MM.1S (cell line): ENCODE data around the gene ATXN1.
"Not testable (repeated sequence)": the region's sequence is repeated elsewhere in the genome, so short reads cannot be mapped to it uniquely, and the experiment has no call there.

ENCODE experiments used
- DNase-seq: peaks from one replicate; pipeline ENCODE4 v3.0.0-alpha.2; 2015
- H2AFZ ChIP-seq: fragments of 300-600 bp; sonication (generic); 2 replicates; pipeline ENCODE4 v1.6.0; 2016; ENCODE audit warnings: antibody characterized with exemption, low read length
- H3F3A ChIP-seq: fragments of 300-600 bp; sonication (generic); 2 replicates; pipeline ENCODE4 v1.6.1; 2016; ENCODE audit warnings: mild to moderate bottlenecking, antibody characterized with exemption, low read length, moderate library complexity, mixed read lengths; ENCODE audit not compliant: insufficient read depth
- H3K27ac ChIP-seq: fragments of 300-600 bp; sonication (generic); 2 replicates; pipeline ENCODE4 v1.5.1; 2016; ENCODE audit warnings: mild to moderate bottlenecking, low read length
- H3K27me3 ChIP-seq: fragments of 300-600 bp; sonication (generic); replicated peaks from 2 replicates; pipeline ENCODE4 v1.6.0; 2016; ENCODE audit warnings: low read length; ENCODE audit not compliant: insufficient read depth
- H3K36me3 ChIP-seq: fragments of 300-600 bp; sonication (generic); replicated peaks from 2 replicates; pipeline ENCODE4 v1.6.1; 2016; ENCODE audit warnings: mild to moderate bottlenecking, low read length, mixed read lengths; ENCODE audit not compliant: insufficient read depth
- H3K4me1 ChIP-seq: fragments of 300-600 bp; sonication (generic); 2 replicates; pipeline ENCODE4 v1.6.1; 2016; ENCODE audit warnings: low read length, mixed read lengths
- H3K4me2 ChIP-seq: fragments of 300-600 bp; sonication (generic); 2 replicates; pipeline ENCODE4 v1.6.0; 2016; ENCODE audit warnings: low read depth, low read length
- H3K4me3 ChIP-seq: fragments of 300-600 bp; sonication (generic); 2 replicates; pipeline ENCODE4 v1.5.1; 2016; ENCODE audit warnings: low read length, mixed read lengths
- H3K79me2 ChIP-seq: fragments of 300-600 bp; sonication (generic); 2 replicates; pipeline ENCODE4 v1.6.1; 2016; ENCODE audit warnings: mixed run types, low read length, mixed read lengths
- H3K9ac ChIP-seq: fragments of 300-600 bp; sonication (generic); 2 replicates; pipeline ENCODE4 v1.6.1; 2016; ENCODE audit warnings: low read length, mixed read lengths
- H3K9me2 ChIP-seq: fragments of 300-600 bp; sonication (generic); replicated peaks from 2 replicates; pipeline ENCODE4 v1.6.1; 2016; ENCODE audit warnings: mild to moderate bottlenecking, low read length, mixed read lengths; ENCODE audit not compliant: insufficient read depth
- H3K9me3 ChIP-seq: fragments of 300-600 bp; sonication (generic); replicated peaks from 2 replicates; pipeline ENCODE4 v1.6.1; 2016; ENCODE audit warnings: mild to moderate bottlenecking, low read length, mixed read lengths; ENCODE audit not compliant: insufficient read depth
- H4K20me1 ChIP-seq: fragments of 300-600 bp; sonication (generic); 2 replicates; pipeline ENCODE4 v1.6.1; 2016; ENCODE audit warnings: mild to moderate bottlenecking, low read length, moderate library complexity, mixed read lengths; ENCODE audit not compliant: insufficient read depth
- CTCF ChIP-seq: fragments of 300-600 bp; sonication (generic); IDR thresholded peaks from 2 replicates; pipeline ENCODE4 v1.5.1; 2016; ENCODE audit warnings: antibody characterized with exemption, low read length, mixed read lengths
- EZH2 ChIP-seq: fragments of 300-600 bp; sonication (generic); optimal IDR thresholded peaks from 2 replicates; pipeline ENCODE3; 2017; ENCODE audit warnings: low read depth, mild to moderate bottlenecking, antibody characterized with exemption, low read length, mixed read lengths
- EZH2phosphoT487 ChIP-seq: fragments of 300-600 bp; sonication (generic); IDR thresholded peaks from 2 replicates; pipeline ENCODE4 v1.6.1; 2018; ENCODE audit warnings: antibody characterized with exemption, low read length

The ATXN1 gene

GRCh38 chr6:16273256-16273655 lies 488.0 kb downstream of the ATXN1 start:
- no peaks in the 10 kb centered on the region for H3K9me3 ChIP-seq
- no peak overlapping the region for H3K4me2 ChIP-seq
- H2AFZ ChIP-seq: no peak overlapping the region
- no peaks in the 10 kb centered on the region for H4K20me1 ChIP-seq
- H3K27me3 ChIP-seq: no peaks in the 10 kb centered on the region
- no peaks in the 10 kb centered on the region for H3K9me2 ChIP-seq
- H3K27ac ChIP-seq: no peak overlapping the region
- DNase-seq: no peak
- H3K4me3 ChIP-seq: no peak overlapping the region
- no peaks in the 10 kb centered on the region for H3F3A ChIP-seq
- no peaks in the 10 kb centered on the region for H3K36me3 ChIP-seq
- peaks cover 8% of the 10 kb centered on the region; the same call in 1 of the 2 replicates for H3K4me1 ChIP-seq
- no peaks in the 10 kb centered on the region for H3K79me2 ChIP-seq
- no peak for TF ChIP-seq EZH2
- no peak overlapping the region for H3K9ac ChIP-seq

- Histone ChIP-seq H3K27ac (no peak overlapping the region), H3K79me2 (no peaks in the 10 kb centered on the region), H3K36me3 (no peaks in the 10 kb centered on the region)
These were observed 489.1 kb downstream of the ATXN1 start for GRCh38 chr6:16272201-16272600.

GRCh38 chr6:16271428-16271827 lies 489.8 kb downstream of the ATXN1 start:
- Histone ChIP-seq H4K20me1 (no peaks in the 10 kb centered on the region), H3F3A (no peaks in the 10 kb centered on the region), H2AFZ (no peak overlapping the region), H3K36me3 (no peaks in the 10 kb centered on the region), H3K27me3 (no peaks in the 10 kb centered on the region), H3K9me2 (no peaks in the 10 kb centered on the region), H3K4me3 (no peak overlapping the region), H3K9me3 (no peaks in the 10 kb centered on the region), H3K4me1 (no peaks in the 10 kb centered on the region), H3K9ac (no peak overlapping the region), H3K27ac (no peak overlapping the region), H3K79me2 (no peaks in the 10 kb centered on the region), H3K4me2 (no peak overlapping the region)
- no peak for TF ChIP-seq EZH2
- no peak for TF ChIP-seq CTCF
- no peak for TF ChIP-seq EZH2phosphoT487
- DNase-seq: no peak

More at GRCh38 chr6:16272201-16272600, 489.1 kb downstream of the ATXN1 start:
- TF ChIP-seq EZH2 (no peak), CTCF (no peak), EZH2phosphoT487 (no peak)
- no peaks in the 10 kb centered on the region for H3K9me2 ChIP-seq
- no peak for DNase-seq
- no peaks in the 10 kb centered on the region for H4K20me1 ChIP-seq
- no peaks in the 10 kb centered on the region for H3K9me3 ChIP-seq
- no peak overlapping the region for H3K4me3 ChIP-seq
- no peaks in the 10 kb centered on the region for H3K4me1 ChIP-seq
- H3K9ac ChIP-seq: no peak overlapping the region
- H3K27me3 ChIP-seq: no peaks in the 10 kb centered on the region
- H3F3A ChIP-seq: no peaks in the 10 kb centered on the region
- no peak overlapping the region for H2AFZ ChIP-seq
- no peak overlapping the region for H3K4me2 ChIP-seq

GRCh38 chr6:16270178-16270794 lies 491.0 kb downstream of the ATXN1 start:
- Histone ChIP-seq H3K27ac (no peak overlapping the region), H3K79me2 (no peaks in the 10 kb centered on the region), H2AFZ (no peak overlapping the region), H3F3A (no peaks in the 10 kb centered on the region), H3K9me2 (no peaks in the 10 kb centered on the region), H3K27me3 (no peaks in the 10 kb centered on the region), H3K4me2 (no peak overlapping the region), H4K20me1 (no peaks in the 10 kb centered on the region), H3K36me3 (no peaks in the 10 kb centered on the region), H3K9me3 (no peaks in the 10 kb centered on the region), H3K9ac (no peak overlapping the region), H3K4me3 (no peak overlapping the region), H3K4me1 (no peaks in the 10 kb centered on the region)
- TF ChIP-seq EZH2: no peak
- TF ChIP-seq EZH2phosphoT487: no peak
- TF ChIP-seq CTCF: no peak
- DNase-seq: no peak

GRCh38 chr6:16269442-16270070 lies 491.7 kb downstream of the ATXN1 start:
- H3K9ac ChIP-seq, H4K20me1 ChIP-seq, H3K27me3 ChIP-seq, H3K4me1 ChIP-seq, H3K27ac ChIP-seq, H3K4me2 ChIP-seq, H3F3A ChIP-seq, H3K9me2 ChIP-seq, H3K36me3 ChIP-seq, H2AFZ ChIP-seq, H3K79me2 ChIP-seq, H3K9me3 ChIP-seq, H3K4me3 ChIP-seq, DNase-seq: not testable (repeated sequence)
